Measurements from ENCODE around the gene PAQR7. TPM values are rescaled to one million over a fixed set of nuclear protein-coding genes. Genes with fewer than 3 reads are reported as not detected.
A peak's percentile ranks its signal among the peaks of the same experiment; 100 is the strongest.

Gene PAQR7
- total RNA-seq, 2 donors from 2014 or later, result 4.7 to 9.8 TPM

GRCh38 chr1:25867210-25867991 lies 8.1 kb downstream of the PAQR7 start:
- H3K27ac Mint-ChIP-seq, result no peak overlapping the region
- ATAC-seq (no peak), DNase-seq (ENCODE audit: low spot score in 2 of 2) (peak in 1 of 2 donors; percentile 26)
- peaks cover 4 to 8% of the 10 kb centered on the region in 2 donors for H3K36me3 Mint-ChIP-seq
- no peaks in the 10 kb centered on the region for H3K9me3 Mint-ChIP-seq

- Mint-ChIP-seq H3K9me3 (no peaks in the 10 kb centered on the region), H3K27ac (no peak overlapping the region), H3K36me3 (peaks cover 4 to 8% of the 10 kb centered on the region in 2 donors)
- DNase-seq (ENCODE audit: low spot score in 2 of 2), result no peak
- no peak for ATAC-seq
Measured at GRCh38 chr1:25866288-25866687, 9.2 kb downstream of the PAQR7 start.

- DNase-seq (ENCODE audit: low spot score in 2 of 2) (no peak), ATAC-seq (no peak)
- no peaks in the 10 kb centered on the region for H3K9me3 Mint-ChIP-seq
- peaks cover 4 to 8% of the 10 kb centered on the region in 2 donors for H3K36me3 Mint-ChIP-seq
- H3K27ac Mint-ChIP-seq, result peak overlapping the region in 1 of 2 donors; percentile 48
Measured at GRCh38 chr1:25864434-25864833, 11.1 kb downstream of the PAQR7 start.

- DNase-seq (ENCODE audit: low spot score in 2 of 2) (no peak), ATAC-seq (no peak)
- Mint-ChIP-seq H3K36me3 (peaks cover 9 to 13% of the 10 kb centered on the region in 2 donors), H3K27ac (no peak overlapping the region), H3K9me3 (no peaks in the 10 kb centered on the region)
Measured at GRCh38 chr1:25863486-25864262, 11.8 kb downstream of the PAQR7 start.

GRCh38 chr1:25862785-25863485 lies 12.6 kb downstream of the PAQR7 start:
- peaks cover 14 to 15% of the 10 kb centered on the region in 2 donors for H3K36me3 Mint-ChIP-seq
- DNase-seq (ENCODE audit: low spot score in 2 of 2), result no peak
- ATAC-seq, result no peak
- H3K27ac Mint-ChIP-seq, result peak overlapping the region in 1 of 2 donors; percentile 93
- H3K9me3 Mint-ChIP-seq, result no peaks in the 10 kb centered on the region

GRCh38 chr1:25861316-25862286 lies 13.9 kb downstream of the PAQR7 start:
- Mint-ChIP-seq H3K36me3 (peaks cover 14 to 15% of the 10 kb centered on the region in 2 donors), H3K9me3 (no peaks in the 10 kb centered on the region), H3K27ac (no peak overlapping the region)
- DNase-seq (ENCODE audit: low spot score in 2 of 2) (no peak), ATAC-seq (no peak)

- H3K9me3 Mint-ChIP-seq, result no peaks in the 10 kb centered on the region
- peak within 1 kb of the TSS; percentile 89 to 95 for H3K27ac Mint-ChIP-seq
- peak; percentile 93 to 96 for ATAC-seq
- DNase-seq (ENCODE audit: low spot score in 2 of 2), result peak; percentile 91 to 97
- peaks cover 14 to 15% of the 10 kb centered on the region in 2 donors for H3K36me3 Mint-ChIP-seq
Measured at GRCh38 chr1:25858906-25859789, 16.4 kb downstream of the PAQR7 start, which contains the start of gene AUNIP. TSS of gene AUNIP (minus strand) at chr1:25859457. CDS start at chr1:25859357, 100 bp downstream.

- Mint-ChIP-seq H3K27ac (peak overlapping the region; percentile 89 to 95), H3K9me3 (no peaks in the 10 kb centered on the region), H3K36me3 (peaks cover 14 to 15% of the 10 kb centered on the region in 2 donors)
- DNase-seq (ENCODE audit: low spot score in 2 of 2), result no peak
- ATAC-seq, result no peak
Measured at GRCh38 chr1:25858494-25858893, 17.0 kb downstream of the PAQR7 start.

- no peak for DNase-seq (ENCODE audit: low spot score in 2 of 2)
- Mint-ChIP-seq H3K27ac (no peak overlapping the region), H3K9me3 (no peaks in the 10 kb centered on the region), H3K36me3 (peaks cover 7 to 10% of the 10 kb centered on the region in 2 donors)
- no peak for ATAC-seq
Measured at GRCh38 chr1:25856856-25857255, 18.7 kb downstream of the PAQR7 start.

- ATAC-seq, result no peak
- Mint-ChIP-seq H3K36me3 (peaks cover 7 to 10% of the 10 kb centered on the region in 2 donors), H3K27ac (no peak overlapping the region), H3K9me3 (no peaks in the 10 kb centered on the region)
- no peak for DNase-seq (ENCODE audit: low spot score in 2 of 2)
Measured at GRCh38 chr1:25854554-25854953, 21.0 kb downstream of the PAQR7 start.

GRCh38 chr1:25848531-25848930 lies 27.0 kb downstream of the PAQR7 start:
- no peaks in the 10 kb centered on the region for H3K9me3 Mint-ChIP-seq
- H3K36me3 Mint-ChIP-seq, result no peaks in the 10 kb centered on the region
- H3K27ac Mint-ChIP-seq, result no peak overlapping the region
- ATAC-seq (no peak), DNase-seq (ENCODE audit: low spot score in 2 of 2) (no peak)

- H3K27ac Mint-ChIP-seq, result no peak overlapping the region
- H3K36me3 Mint-ChIP-seq, result no peaks in the 10 kb centered on the region
- DNase-seq (ENCODE audit: low spot score in 2 of 2), result no peak
- no peak for ATAC-seq
- H3K9me3 Mint-ChIP-seq, result no peaks in the 10 kb centered on the region
Measured at GRCh38 chr1:25847929-25848328, 27.6 kb downstream of the PAQR7 start.

- DNase-seq (ENCODE audit: low spot score in 2 of 2) (no peak), ATAC-seq (no peak)
- Mint-ChIP-seq H3K27ac (no peak overlapping the region), H3K36me3 (no peaks in the 10 kb centered on the region), H3K9me3 (no peaks in the 10 kb centered on the region)
Measured at GRCh38 chr1:25845664-25846063, 29.8 kb downstream of the PAQR7 start.

GRCh38 chr1:25844536-25845337 lies 30.8 kb downstream of the PAQR7 start:
- DNase-seq (ENCODE audit: low spot score in 2 of 2) (no peak), ATAC-seq (no peak)
- Mint-ChIP-seq H3K27ac (peak overlapping the region in 1 of 2 donors; percentile 15), H3K36me3 (no peaks in the 10 kb centered on the region), H3K9me3 (no peaks in the 10 kb centered on the region)
